AML-193 (cell line): ENCODE results near the gene PDE2A.

Experiments
- DNase-seq, 2 experiments: peaks; one replicate each; lab custom pipeline; 2025; lab: John Stamatoyannopoulos, UW

The PDE2A gene

DNA sequence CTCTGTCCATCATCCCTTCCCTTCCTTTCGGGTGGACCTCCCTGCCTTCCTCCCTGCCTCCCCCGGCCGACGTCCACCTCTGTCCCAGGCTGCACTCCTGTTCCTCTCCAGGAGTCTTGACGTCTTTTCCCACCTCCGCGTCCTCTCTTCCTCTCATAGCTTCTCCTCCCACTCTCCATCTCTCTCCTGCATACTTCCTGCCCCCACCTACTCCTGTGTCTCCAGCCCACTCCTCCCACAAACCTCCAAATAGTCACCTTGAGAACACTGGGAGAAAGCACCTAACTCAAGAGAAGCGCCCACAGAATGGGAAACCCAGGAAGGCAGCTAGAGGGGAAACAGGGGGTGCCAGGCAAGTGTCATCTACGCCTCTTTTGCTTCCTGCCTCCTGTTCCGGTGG lies 60.8 kb downstream of the PDE2A start:
- no peak for DNase-seq

DNA sequence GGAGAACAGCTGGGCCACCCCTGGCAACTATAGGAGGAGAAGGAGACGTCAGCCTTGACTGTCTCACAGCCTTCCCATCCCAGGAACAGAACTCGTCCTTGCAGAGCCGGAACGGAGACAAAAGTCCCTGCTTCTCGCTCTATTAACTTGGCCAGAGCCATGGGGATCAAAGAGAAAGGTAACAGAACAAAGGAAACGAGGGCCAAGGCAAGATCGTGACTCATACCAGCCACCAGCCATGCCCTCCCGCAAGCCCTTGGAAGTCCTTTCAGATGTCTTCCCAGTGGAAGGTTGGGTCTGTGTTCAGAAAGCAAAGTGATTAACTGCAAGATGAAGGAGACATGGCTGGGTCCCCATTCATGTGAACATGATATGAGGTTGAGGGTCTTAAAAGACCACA lies 64.7 kb downstream of the PDE2A start:
- DNase-seq = no peak

DNA sequence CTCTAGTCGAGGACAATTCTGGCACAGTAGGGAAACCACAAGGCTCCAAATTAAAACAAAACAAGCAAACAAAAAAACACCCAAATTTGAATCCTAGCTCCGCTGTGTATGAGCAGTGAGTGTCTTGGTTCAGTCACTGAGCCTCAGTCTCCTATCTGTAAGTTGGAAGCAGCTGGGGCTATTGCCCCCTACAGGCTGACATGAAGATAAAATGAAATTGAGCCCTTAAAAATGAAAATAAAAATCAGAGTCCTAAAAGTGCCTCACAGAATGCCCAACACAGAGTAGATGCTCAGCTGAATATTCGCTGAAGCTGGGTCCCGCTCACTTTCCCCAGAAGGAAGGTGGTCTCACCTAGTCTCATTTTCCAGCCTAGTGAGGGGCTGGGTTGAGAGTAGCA lies 65.2 kb downstream of the PDE2A start:
- peak; percentile 43 to 48 for DNase-seq

DNA sequence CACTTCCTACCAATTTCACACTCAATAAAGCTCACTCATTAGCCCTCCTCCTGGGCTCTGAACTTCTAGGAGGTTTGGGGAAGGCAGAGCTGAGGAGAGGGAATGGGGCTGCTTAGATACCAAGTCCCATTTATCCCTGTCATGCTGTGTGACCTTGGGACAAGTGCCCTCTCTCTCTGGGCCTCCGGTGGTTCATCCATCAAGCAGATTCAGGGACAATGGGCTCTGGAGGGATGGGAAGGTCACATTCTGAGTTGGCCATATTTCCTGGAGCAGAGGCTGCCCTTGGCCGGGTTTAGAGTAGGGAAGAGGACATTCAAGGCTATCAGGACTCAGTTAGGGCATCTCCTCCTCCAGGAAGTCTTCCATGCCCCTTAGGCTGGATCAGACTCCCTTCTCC lies 66.7 kb downstream of the PDE2A start:
- no peak for DNase-seq

DNA sequence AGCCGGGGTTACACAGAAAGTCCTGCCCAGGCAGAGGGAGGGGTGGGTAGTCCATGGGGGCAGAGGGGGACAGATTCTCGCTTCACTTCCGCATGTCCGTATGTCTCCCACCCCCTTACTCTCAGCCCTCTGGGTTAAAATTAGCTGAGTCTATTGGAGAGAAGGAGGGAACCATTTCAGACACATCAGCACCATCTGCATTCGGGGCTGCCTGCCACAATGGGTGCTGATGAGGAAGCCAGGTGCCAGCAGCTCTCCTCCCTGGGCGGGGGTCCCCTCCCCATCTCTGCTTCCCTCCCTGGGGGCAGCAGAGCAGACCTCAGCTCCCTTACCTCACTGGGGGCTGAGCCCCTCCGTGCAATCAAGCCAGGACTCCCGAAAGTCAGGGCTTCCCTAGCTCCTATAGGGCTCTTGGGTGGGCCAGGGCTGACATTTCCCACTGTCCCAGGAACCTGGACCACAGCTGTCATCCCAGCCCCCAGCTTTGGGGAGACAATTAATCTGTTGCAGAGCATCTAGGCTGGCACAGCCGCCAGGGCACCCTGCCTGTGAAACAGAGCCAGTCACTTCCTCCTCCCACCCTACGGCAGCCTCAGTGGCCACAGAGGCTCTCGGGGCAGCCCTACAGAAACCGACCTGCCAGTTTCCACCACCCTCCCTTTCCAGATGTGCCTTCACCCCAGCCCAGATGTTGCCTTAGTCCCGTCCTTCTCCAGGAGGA lies 67.3 kb downstream of the PDE2A start:
- peak in 1 of 2 experiments; percentile 9 for DNase-seq

DNA sequence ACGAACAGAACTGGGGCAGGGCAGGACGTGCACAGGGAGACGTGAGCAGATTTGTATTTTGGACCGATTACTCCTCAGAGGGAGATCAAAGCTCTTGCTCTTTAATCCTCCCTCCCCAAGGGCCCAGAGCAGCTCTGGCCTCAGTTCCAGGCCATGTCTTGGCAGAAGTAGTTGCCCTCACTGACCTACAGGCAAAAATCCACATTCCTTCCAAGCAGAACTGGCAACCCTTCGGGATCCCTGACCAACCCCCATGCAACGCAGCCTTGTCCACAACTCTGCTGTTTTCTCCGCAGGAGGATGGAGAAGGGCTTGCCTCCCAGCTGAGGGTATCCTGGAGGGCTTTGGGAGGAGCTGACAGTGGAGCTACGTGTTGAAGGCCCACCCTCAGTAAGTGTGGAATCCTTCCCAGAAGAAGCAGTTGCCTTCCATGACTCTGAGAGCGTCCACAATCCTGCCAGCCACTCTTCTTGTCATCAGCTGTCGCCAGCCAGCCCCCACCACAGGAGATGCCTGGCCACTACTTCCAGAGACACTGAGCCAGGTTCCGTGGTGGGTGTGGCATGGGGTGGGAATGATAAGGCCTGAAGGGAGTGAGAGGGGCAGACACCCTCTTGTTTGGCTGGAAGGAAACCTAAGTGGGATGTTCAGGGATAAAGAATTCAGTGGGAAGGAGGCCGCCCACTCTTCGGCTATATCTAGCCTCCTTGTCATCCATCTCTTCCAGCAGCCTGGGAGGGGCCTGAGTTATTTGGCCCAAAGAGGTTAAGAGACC lies 68.1 kb downstream of the PDE2A start:
- no peak for DNase-seq

DNA sequence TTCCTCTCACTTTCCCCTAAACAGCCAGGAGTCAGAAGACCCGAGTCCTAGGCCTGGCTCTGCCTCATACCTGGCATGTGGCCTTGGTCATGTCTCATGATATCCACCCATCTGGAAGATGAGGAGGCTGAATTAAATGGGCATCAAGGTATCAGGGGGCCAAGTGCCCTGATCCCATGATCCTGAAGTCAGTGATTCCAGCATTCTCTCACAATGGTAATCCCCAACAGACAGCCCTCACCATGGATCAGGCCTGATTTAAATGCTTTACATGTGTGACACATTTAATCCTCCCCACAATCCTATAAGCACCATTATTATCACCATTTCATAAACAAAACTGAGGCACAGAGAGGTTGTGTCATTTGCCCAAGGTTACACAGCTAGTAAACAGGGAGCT lies 70.0 kb downstream of the PDE2A start:
- no peak for DNase-seq

DNA sequence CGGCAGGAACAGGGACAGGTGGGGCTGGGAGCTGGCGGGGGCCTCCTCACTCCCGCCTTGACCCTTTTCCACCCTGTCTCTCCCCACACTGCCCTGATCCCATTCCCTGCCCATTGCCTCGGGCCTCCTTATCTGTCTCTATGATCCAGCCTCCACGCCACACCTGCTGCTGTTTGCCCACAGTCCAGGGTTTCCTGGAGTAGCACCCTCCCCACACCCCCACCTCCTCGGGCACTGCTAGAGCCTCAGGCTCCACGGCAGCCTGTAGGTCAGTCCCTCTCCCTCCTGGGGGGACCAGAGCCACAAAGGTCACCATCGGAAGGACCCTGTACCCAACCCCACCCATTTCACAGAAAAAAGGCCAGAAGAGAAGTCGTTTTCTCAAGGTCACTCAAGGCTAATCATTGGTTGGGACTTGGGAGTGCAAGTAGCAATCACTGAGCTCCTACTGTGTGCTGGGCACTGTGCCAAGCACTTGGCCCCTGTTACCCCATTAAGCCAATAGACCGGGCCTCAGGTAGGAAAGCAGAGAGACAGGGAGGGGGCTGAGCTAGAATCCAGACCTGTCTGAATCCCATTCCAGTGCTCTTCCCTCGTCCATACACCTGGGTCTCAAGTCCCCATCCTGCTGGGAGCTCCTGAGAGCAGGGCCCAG lies 71.8 kb downstream of the PDE2A start:
- DNase-seq = no peak

DNA sequence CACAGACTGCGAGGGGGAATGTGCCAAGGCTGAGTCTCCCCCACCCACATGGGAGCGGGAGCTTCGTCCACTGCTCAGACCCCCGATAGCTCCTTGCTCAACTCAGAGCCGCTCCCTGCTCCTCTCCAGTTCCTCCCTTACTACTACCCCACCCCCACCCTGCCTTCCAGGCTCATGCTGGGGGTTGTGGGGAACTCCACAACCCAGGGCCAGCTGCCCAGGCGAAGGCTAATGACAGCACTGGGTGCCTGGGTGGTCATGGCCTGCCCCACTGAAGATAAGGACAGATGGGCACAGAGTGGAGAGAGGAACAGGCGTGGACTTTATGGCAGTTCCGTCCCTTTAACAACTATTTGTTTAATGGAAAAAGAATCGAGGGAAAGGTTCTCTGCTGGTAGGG lies 73.7 kb downstream of the PDE2A start:
- no peak for DNase-seq

DNA sequence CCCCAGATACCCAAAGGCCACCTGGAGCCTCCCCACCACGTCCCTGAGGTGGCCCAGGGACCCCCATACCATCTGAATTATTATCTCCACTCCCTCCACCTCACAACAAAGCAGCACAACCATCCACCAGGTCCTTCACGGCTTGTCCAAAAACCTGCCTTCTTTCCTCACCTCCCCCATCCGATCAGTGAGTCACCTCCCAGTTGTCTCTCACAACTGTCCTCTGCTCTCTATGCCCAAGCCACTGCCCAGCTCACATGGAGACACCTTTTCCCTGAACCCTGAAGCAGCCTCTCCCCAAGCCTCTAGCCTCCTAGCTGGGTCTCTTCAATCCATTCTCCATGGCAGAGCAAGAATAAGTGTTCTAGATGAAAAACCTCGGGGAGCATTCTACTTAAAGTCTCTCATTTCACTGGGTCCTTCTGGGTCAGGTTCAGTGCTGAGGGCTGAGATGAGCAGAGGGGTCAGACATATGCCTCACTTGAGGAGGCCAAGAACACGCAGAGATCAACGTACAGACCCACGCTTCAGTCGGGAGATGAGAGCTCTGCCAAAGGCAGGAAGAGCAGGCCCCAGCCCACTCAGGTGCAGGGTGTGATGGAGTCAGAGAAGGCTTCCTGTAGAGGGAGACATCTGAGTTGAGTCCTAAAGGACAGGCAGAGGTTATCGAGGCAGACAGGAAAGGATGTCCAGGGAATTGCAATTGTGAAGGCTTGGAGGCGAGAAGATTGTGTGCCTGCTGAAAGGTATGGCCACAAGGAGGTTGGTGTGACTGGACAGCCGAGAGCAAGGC lies 74.7 kb downstream of the PDE2A start:
- no peak for DNase-seq

DNA sequence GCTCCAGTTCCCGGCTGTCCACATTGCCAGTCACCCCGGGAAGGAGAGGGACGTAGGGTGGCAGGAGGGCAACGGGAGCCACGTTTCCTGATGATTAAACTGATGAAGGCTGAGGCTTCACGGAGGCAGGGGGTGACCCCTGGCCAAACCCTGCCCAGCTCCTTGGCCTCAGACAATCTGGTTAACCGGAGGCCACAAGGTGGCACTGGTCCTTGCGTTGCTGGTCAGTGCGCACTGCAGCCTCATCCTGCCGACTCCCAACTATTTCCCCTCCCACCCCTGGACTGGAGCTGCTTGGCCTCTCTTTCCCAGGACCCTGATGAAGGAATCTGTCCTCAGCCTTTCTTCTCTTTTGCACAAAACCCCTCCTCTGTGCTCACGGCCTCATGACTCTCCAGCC lies 75.3 kb downstream of the PDE2A start:
- no peak for DNase-seq

DNA sequence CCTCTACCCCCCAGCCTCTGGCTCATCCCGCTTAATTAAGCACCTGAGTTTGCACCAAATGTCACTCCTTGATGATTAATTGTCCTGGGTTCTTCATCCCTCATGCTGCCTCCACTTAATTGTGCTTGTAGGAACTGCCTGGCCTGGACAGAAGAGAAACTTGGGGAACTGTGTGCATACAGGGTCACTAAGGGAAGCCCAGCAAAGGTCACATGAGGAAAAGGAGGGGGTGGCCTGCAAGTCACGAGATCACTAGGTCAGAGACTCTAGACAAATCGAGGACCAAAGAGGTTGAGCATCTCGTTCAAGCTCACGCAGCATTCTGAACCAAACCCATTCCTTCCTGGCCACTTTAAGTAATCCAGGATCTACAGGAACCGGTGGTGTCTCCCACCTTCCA lies 75.8 kb downstream of the PDE2A start:
- no peak for DNase-seq

DNA sequence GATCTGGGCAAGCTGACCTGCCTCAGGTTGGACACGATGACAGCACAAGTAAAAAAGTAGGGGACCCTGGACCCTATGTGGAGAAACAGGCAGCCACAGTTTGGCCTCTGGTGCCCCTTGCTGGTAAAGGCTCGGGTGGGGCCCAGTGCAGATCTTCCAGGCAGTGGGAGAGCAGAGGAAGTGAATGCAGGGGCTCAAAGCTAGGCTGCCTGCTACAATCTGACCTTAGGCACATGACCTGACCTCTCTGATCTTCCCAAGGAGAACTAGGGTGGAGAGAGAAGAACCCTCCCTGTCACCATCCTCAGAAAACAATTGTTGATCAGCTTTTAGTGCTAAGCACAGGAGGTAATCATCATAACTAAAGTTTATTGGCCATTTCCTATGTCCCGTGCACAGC lies 76.5 kb downstream of the PDE2A start:
- no peak for DNase-seq

DNA sequence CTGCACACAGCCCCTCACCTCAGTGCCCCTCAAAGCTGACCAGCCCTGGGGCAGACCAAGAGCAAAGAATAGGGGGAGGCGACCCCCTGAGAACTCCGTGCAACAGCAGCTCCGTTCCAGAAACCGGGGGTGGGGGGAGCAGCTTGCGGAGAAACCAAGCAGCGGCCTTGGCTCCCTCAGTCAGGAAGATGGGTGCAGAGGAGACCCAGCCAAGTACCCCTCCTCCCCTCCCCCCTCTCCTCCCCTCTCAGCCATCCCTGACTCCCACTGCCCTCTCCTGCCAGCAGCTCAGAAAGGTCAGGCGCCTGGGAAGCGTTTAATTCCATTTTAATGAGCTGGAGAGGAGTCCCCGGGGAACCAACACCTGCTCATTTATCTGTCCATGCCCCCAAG lies 78.9 kb downstream of the PDE2A start:
- DNase-seq = no peak

DNA sequence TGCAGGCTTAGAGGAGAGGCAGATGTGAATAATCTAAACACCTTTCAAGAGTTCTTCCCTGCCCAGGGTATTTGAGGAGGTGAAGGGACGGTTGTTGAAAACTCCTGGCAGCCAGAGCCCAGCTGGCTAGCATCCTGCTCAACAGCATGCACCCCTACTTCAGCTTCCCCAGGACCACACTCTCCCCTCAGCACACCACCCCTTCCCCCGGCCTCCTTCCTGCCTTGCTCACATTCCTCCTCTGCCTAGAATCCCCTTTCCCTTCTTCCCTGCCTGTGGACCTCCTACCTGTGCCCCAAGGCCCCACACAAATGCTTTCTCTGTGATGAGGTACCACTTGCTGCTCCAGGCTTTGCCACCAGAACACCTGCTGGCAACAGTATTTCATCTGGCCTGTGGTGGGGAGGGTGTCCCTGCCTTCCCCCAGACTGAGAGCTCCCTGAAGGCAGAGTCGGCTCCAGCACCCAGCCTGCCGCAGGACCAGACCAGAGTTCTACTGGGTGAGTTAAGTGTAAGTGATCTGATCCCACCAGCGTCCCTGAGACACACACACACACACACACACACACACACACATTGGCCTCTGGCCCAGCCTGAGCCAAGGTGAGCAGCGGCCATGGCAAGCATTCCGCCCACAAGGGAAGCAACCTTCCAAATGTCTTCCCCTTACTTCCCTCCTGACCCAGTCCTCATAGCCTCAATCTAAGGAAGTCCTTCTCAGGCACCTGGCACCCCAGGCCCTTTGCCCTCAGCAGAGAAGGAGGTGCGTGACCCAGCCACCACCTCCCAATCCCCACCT lies 79.5 kb downstream of the PDE2A start:
- DNase-seq = no peak

DNA sequence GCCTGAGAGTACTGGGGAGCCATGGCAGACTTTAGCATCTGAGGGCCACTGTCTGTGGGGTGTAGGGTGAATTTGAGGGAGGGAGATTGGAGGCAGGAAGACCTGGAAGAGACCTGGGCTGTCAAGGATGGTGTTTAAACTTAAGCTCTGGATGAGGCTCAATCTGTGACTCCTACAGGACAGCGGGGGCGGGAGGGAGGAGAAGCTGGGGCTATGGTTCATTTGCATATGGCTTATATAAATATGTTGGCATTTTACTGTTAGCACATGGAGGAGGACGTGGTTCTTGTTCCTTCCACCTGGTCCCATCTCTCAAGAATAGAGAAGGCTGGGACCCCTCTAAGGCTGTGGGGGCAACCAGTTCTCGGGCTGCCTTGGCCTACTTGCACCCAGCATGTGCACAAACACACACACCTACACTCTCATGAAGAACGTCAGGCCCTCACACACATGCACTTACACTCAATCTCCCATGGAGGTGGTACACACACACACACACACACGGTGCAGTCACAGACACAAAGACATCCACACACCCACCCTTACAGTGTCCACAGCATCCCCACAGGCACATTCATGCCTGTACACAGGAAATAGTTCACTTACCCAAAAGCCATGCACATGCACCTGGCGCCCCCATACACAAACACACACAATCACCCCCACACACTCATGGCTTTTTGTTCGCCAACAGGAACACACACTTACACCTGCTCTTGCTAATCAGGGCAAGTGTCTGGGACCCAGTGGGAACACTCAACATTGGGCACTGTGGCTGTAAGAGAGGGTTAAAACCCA lies 81.3 kb downstream of the PDE2A start:
- no peak for DNase-seq

DNA sequence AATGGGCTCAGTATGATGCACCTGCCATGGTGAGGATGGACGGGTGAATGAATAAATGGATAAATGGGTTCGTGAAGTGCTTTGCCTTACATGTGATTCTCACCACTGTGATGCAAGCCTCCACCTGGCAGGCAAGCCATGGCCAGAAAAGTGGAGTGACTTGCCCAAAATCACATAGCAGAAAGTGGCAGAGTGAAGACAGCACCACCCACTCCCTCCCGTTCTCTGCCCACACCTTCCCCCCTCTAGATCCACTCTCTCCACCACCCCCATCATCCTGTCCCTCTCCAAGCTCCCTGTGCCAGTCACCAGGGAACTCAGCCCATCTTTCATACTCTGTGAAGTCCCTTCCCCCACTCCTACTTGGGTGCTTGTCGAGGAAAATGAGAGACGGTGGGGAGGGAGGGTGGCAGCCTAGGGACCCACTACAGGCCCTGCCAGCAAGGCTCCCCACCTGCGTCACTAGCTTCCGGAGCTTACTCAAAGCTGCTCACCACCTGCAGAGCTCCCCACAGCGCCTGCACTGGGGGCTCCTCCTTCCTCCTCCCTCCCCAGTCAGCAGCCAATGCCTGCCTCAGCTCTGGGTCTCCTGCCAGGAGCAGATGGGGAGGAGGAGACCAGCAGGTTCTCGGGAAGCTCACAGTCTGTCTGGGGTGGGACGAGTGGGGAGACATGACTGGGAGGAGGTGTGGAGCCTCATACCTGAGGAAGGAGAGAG lies 82.3 kb downstream of the PDE2A start:
- DNase-seq = no peak

DNA sequence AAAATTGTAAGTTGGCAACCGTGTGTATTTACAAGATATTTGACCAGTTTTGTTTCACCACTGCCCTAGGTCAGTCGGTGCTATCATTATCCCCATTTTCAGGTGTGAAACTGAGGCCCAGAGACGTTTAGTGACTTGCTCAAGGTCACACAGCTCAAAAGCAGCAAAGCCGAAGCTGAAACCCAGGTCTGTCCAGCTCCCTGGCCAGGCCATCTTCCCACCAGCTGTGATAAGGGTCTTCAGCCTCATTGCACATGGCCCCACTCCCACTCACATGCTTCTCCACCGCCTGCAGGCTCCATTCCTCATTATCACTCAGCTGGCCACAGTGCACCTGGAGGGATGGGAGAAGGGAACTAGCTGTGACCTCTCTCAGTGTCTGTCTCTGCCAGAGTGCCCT lies 83.2 kb downstream of the PDE2A start:
- DNase-seq = no peak

DNA sequence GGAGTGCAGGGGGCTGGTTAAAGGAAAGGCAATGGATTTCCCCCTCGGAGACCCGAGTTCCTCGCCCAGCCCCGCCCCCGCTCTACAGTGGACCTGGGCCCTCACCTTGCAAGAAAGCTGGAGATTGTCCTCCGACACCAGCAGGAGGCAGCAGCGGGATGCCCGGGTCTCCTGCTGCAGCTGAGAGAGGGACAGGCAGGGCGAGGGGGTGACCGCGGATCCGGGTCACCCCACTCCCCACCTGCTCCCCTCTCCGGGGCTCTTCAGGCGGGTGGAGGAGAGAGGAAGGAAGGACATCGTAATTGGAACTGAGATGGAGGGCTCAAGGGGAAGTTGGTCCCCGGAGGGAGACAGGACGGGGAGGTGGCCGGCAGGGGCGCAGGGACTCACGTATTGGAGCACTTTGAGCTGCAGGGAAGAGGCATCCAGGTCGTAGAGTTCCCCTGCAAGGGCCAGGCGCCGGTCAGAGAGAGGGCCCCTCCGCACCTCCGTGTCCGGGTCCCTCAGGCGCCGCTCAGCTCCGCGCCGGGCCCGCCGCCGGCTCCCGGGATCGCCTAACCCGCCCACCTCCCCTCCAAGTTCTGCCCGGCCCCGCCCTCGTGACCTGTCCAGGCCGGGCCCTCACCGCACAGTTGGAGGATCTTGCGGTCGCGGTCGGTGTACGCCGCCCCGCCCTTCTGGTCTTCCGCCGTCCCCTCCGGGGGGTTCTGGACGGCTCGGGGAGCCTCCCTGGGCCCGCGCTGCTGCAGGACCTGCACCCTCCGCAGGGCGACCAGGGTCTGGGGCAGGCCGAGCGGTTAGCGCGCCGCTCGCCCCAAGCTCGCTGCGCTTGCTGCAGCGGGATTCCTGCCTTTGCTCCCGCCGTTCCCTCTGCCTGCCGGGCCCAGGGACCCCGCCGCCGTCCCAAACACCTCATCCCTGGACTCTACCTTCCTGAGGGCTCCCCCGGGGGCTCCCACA lies 84.1 kb downstream of the PDE2A start:
- no peak for DNase-seq
